ENCODE data around the gene FILIP1L.

Gene FILIP1L

DNA sequence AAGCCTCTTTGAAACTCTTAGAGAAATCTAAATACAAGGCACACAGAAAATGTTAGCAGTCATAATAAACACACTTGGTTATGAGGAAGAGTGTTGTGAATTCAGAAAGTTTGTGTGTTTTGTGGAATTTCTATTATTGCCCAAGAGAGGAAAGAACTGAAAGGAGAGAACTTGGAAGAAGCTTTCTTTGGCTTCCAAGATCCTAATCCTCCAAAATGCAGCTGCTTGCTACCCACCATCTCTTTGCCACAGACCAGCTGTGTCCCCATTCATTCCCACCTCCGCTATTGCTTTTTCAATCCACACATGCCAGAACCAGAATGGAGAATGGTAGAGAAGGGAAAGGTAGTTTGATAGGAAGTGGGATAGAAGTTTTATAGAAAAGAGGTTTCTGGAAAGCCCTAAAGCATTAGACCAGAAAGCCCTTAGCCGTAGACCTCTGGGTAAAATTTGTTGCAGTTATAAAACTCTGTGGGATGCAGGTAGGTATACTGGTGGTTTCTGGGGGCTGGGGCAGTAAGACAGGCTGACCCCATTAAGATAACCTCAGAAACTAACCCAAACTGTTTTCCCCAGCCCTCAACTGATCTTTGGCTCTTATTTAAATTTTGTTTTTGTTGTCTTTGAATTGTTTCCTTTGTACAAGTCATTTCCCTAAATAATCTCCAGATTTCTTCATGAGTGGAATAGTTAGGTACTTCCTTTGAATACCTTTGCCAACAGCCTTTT, 108.5 kb downstream of the FILIP1L start:
- no peak for DNase-seq

DNA sequence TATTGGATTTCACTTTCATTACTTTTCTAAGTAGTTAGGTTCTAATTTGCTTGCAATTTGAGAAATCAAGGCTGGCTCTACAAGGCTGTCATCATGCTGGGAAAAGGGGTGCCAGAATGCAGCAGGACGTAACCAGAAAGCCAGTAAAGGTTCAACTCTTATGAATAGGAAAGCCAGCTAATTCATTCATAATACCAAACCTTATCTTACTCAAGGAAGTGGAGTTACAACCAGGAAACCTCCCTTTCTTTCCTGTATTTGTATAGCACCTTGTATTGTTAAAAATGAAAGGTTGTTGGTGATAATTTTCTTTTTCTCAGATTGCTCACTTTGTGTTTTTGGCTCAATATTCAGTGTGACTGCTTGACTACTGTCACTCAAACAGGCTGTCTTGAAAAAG, 109.4 kb downstream of the FILIP1L start:
- no peak for DNase-seq

DNA sequence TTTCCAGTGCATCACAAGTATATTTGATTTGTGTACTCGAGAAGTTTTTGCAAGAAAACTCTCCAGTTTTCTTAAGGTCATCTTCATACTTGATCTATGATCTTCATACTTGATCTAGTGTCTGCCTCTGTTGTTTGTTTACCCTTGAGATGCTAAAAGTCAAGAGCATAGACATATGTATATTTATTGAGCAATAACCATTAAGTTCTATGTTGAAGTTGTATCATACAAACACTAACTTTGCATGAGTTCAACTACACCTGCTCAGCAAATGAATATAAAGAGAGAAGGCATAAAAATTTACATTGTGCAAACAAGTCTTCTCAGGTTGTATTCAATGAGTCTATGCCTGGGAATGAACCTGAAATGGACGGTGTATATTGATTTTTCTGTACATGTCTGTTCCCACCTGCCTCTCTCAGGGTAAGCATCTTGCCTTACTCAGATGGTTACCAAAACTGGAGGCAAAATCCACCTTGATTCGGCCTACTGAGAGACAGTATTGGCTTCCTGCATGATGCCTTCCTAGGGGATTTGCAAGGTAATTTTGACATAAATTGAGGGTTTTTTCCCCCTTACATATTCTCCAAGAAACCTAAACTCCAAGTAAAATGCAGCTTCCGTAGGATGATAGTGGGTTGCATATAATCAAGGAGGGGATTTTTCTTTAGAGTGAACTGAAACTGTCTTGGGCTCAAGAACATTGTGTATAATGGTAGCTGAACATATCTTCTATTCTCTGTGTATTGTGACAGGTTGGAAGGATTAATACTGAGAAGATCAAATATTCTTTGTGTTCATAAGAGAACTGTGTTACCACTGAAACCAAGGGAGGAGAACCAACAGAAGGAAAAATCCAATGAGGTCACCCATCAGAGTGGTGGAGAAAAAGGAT, 110.4 kb downstream of the FILIP1L start:
- no peak for DNase-seq

DNA sequence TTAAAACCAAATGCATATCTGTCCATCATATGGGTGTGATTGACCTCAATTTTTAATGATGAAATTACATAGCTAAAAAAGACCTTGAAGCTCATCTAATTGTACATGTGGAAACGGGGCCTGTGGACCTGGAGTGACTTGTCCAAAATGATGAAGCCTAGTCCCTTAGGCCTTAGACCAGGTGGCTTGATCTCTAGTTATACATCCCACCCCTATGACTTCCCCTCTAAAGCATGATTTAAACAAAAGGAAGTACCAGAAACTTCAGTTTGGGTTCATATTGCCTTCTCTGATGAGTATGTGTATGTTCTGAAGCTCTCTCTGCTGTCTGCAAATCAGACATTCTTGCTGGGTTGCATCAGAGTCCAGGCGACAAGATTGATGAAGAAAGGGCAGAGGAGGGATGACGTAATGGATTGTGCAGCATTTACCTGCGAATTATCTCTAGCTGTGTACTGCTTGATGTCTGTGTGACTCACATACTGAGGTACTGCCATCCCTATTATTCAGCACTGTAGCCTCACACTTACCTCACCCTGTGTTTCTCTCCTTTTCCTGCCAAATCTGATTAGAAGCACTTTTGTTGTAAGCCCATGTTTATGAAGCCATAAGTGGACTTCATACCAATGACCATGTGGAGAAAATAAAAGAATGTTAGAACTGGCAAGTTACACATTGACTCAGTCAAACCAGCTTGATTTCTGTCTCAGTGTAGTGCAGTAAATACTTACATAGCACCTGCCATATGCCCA, 111.5 kb downstream of the FILIP1L start:
- no peak for DNase-seq

DNA sequence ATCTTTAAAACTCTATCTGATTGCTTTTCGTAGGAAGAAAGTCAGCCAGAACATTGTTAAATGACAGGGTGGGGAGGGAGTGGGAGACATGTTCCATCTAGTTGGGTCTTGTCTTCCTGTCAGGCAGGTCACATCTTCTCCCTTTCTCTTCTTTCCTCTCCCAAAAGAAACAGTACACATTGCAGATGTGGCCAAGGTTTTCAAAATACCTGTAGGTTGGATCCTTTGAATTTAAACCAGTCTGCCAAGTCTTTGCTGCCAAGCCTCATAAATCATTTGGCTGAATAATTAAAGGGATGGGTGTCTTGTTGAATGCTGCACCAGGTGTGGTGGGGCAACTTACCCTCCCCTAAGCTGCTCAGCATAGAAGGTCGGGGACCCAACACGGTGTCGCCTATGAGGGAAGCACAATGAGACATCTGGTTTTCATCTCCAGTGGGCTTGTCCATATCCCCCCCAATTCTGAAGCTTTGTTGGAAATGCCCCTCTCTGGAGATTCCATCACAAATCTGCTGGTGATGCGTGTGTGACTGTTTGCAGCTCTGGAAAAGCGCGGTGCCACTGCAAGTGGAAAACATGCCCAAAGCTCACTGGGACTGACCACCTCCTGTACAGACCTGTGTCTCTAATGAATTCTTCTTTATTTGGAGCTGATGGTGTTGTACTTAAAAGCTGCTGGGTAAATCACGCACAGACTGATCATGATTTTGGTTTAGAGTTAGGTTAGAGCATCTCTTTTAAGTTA, 112.6 kb downstream of the FILIP1L start:
- DNase-seq: no peak

DNA sequence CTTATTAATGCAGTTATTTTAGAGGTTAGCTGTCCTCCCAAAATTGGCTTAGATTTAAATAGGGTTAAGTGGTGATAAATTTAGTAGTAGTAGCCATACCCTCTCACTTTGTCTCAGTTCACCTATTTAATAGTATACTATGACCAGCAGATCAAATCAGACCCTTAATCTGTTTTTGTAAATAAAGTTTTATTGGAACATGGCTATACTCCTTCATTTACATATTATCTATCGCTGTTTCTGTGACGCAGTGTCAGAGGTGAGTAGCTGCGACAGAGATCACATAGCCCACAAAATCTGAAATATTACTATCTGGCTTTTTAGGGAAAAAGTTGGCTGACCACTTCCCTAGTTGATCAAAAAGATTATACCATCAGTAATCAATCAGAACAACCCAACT, 113.2 kb downstream of the FILIP1L start:
- no peak for DNase-seq

DNA sequence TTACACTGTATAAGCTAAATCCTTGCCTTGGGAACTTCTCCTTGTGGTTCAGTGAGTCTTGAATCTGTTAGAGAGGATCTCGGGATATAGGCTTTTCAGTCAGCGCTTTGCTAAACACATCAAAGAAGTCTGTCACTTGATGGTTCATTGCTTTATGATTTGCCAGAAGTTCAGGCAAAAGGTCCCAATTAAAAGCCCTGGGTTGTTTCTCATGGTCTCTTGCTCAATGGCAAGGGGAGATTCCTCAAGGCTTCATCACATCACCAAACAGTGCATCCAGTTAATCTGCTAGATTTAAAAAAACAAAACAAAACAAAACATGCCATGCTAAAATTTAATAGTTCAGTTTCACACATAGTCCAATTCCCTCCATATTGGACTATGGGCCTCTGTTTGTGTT, 114.8 kb downstream of the FILIP1L start:
- no peak for DNase-seq

DNA sequence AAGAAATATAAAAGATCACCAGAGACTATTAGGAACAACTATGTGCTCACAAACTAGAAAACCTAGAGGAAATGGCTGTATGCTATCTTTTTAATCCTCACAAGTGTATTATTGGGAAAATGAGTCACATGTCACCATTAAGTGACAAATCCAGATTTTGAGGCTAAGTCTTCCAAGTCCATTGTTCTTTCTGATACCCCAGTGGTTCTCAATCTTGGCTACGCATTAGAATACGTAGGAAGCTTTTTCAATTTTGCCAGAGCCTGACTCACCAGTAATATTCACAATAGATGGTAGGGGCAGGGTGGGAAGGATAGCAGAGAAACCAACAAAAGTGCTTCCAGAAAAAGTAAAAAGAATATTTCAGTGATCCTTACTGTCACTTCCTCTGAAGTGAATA, 117.0 kb downstream of the FILIP1L start:
- DNase-seq: no peak

DNA sequence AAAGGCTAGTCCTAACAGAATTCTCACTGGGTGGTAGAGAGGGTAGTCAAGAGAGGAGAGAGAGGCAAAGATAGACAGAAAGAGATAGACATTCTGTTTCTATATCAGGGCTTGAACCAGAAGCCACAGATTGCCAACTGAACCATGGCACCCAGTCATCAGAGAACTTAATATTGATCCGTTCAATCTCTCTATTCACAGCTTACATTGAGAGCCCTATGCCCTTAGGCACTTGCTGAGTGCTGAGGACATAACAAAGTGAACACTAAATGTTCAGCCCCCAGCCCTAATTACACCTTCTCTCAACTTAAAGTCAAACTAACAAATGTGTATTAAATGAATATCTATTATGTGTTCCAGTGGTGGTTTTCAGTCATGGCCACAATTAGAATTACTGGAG, 124.1 kb downstream of the FILIP1L start:
- DNase-seq: no peak

DNA sequence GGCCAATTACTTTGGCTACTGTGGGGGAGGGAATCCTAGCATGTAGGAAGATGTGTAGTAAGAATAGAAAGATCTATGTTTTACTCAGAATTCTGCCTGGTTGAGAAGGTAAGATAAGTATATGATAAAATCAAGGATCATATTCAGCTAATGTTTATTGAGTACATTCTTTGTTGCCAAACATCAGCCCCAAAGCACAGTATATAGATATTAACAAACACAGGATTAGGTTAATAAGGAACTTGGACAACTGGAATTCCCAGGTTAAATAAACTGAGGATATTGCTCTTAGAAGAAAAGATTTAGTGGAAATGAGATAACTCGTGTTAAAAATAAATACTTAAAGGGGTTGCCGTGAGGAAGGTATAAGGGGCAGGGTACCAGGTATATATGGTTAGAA, 129.6 kb downstream of the FILIP1L start:
- DNase-seq: no peak

DNA sequence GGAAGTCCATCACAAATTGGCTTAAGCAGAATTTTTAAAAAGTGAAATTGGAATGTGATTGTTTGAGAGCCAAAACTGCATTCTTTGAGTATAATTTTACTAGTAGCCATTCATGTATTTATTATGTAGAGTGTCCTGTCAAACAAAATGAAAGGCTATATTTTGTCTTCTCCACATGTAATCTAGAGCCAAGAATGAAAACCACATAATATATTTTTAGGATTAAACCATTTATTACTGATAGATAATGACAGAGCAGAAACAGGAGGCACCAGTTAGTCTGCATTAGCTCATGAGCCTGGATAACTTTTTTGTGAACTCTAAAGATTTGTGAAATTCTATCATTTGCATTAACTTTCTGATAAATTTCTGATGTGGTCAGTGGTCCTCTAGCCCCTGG, 130.2 kb downstream of the FILIP1L start:
- DNase-seq: no peak

DNA sequence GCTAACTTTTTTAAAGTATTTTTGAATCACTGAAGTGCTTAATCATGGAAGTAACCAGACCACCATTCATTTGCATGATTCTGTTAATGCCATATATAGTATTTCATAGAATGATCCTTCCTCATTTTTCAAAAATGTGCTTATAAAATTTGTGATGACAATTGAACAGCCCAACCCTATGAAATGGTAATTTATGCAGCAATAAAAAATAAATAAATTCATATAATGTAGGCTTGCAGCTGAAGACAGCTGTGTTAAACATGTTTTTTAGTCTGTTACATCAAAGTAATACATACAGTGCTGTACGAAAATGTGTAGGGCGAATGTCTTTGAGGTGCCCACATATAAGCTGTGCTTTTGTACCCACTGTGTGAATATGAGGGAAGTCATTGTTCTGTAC, 131.7 kb downstream of the FILIP1L start:
- no peak for DNase-seq

DNA sequence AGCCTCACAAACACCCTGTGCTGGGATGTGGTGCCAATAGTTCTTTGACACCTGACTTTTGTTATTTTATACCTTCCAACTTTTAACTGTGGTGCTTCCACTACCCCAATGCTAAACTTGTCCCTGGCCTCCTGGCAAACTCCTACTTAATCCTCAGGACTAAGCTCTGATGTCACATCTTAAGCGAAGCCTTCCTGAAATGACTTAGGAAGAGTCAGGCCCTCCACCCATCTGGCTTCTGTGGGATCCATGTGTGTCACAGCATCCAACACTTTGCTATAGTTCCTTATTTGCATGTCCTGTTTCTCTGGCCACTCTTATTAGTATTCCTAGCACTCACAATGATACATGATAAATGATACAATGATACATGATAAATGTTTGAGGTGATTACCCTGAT, 133.2 kb downstream of the FILIP1L start:
- no peak for DNase-seq

DNA sequence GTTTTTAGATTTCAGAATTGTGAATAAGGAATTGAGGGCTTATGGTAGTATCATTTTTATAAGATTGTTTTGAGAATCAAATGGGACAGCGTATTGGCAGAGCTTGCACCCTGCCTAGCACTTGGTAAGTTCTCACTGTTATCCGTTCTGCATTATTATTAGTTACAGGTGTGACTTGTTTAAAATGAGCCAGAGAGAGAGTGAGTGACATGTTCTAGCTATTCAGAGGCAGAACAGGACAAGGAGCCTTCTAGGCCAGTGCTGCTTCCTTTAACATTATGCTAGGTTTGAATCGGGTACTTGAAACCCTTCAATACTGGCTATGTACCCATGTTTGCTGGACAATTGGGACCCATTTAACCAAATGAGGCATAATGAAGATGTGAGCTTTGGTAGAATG, 133.7 kb downstream of the FILIP1L start:
- DNase-seq: no peak

DNA sequence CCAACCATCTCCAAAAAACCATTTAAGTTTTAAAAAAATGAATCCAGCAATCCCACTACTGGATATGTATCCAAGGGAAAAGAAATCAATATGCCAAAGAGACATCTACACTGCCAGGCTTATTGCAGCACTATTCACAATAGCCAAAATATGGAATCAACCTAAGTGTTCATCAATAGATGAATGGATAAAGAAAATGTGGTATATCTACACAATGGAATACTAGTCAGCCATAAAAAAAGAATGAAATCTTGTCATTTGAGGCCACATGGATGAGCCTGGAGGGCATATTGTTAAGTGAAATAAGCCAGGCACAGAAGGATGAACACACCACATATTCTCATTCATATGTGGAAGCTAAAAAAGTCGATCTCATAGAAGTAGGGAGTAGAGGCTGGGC, 136.1 kb downstream of the FILIP1L start:
- DNase-seq: no peak

DNA sequence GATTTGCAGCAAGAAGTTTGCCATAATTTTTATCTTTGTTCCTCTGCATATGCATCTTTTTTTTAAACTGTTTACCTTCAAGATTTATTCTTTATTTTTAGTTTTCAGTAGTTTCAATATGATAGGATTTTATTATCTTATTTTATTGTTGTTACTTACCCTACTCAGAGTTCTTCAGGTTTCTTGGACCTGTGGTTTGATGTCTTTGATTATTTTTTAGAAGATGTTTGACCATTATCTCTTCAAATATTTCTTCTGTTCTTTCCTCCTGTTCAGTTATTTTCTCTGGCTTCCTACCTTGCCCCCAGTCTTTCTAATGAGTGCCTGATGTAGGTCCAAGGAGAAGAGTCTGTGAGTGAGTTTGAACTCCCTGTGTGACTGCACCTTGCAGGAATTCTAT, 137.7 kb downstream of the FILIP1L start:
- DNase-seq: no peak

DNA sequence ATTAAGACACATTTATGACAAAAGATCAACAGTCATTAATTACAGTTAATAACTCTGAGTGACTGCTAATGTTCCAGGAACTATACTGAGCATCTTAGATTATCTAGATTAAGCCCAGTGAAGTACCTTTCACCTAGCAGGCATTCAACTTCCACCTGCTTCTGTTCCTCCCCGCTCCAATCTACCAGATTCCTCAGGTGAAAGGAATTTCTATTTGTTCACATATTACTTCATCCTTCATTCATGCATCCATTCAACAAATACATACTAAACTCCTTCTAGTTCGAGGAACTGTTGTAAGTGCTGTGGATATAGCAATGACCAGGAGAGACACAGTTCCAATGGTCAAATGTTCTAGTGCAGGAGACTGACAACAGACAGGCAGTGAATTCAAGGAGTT, 139.3 kb downstream of the FILIP1L start:
- no peak for DNase-seq

DNA sequence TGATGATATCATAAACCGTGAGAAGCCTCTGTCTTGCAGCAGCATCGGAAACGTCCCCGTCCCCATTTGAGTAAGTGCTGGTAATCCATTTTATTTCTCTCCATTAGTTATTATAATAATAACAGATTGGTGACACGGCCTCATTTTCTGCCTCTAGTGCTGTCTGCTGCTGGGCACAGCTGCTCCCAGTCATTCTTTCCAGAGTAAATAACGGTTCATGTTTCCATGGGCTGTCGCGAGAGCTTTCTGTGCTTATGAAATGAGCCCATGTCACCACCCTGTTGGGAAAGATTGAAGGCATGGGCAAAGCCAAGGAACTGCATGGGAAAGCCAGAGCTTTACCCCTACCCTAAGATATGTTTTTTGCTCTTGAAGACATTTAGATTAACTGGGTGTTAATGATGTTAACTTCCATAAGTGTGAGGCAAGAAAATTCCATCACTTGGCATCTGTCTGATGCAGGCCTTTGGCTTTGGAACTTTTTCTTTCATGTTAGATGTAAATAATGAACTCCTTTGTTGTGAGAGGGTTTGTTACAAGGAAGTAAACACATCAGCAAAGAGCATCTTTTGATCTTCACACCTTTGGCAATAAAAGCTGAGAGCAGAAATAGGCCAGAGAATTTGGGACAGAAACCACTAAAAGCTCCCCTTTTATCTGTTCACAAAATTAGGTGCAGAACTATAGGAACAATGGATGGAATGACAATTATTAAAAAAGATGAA, 141.8 kb downstream of the FILIP1L start:
- no peak for DNase-seq

DNA sequence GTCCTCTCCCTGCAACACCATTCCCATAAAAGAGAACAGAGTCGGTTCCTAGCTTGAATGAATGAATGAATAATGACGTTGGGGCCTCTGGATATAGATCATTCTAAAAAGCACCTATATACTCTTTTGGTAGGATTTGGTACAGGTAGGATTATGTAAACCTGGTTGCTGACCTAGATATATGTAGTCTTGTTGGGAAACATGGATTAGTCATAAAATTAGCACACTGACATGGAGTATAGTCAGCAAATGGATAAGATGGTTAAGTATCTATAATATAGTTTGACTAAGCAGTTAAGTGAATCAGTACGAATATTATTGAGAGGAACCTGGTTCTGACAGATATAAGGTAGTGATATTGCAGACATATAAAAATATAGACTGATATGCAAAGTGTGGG, 142.5 kb downstream of the FILIP1L start:
- DNase-seq: no peak

DNA sequence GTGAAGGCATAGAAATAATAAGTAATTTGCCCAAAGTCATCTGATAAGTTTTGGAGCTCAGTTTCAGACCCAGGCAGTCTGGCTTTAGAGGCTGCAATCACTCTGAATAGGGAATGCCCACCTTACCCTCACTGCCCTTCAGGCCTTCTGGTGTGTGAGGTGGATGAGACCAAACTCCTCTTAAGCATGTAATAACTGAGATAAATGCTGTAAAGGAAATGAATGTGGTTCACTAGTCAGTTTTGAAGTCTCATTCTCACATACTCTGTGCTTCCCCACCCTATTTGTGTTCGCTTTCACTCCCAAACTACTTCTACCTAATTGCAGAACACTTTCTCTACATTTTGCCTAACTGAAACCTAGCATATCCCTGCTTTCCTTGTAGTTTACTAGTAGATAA, 144.1 kb downstream of the FILIP1L start:
- DNase-seq: peak in 1 of 5 donors; percentile 9

DNA sequence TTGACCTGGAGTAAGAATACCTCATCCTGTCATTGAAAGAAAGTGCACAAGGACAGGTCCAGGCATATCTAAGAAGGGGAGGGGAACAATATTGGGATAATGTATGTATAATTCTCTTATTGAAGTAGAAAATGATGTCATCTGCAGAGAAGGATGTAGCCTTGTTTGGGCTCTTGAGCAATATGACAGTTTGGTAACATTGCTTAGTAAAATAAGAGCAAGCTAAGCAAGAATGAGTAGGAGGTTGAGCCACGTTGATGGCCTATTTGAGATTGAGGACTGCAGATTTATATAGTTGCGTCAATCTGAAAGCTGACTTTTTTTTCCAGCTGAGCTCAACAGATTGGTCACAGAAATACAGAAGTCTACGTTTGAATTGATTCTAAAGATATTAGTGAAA, 145.2 kb downstream of the FILIP1L start:
- no peak for DNase-seq

DNA sequence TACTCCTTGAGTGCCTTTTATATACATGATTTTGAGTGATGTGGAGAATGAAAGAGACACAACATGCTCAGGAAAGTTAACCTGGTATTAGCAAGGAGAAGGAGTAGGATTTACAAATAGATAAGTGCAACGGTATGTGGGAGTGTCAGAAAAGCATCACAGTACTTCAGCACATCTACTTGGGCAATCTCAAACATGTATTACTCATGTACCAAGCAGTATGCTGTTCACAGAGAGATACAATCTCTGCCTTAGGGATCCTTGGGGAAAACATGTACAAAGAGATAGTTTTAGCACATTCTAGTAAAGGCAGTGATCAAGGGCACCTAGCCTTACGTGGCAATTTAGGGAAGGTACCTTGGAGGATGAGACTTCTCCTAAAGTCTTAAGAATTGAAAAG, 146.5 kb downstream of the FILIP1L start:
- no peak for DNase-seq
